SK-N-SH (cell line): ENCODE results near the gene NUTM2F. TPM values are rescaled to one million over a fixed set of nuclear protein-coding genes. Genes with fewer than 3 reads are reported as not detected.
"Not testable (repeated sequence)": the region's sequence is repeated elsewhere in the genome, so short reads cannot be mapped to it uniquely, and the experiment has no call there.

Experiments used
- CTCF ChIA-PET: fragments of 300-600, 350-600 bp; formaldehyde crosslinking; extraction: SDS; loops from one replicate; lab custom pipeline; 2021; lab: Yijun Ruan, JAX
- POLR2A ChIA-PET: fragments of 350-600 bp; sonication (Branson Sonifier 250); formaldehyde crosslinking; extraction: SDS; loops from one replicate; lab custom pipeline; 2020; ENCODE audit warnings: antibody characterized with exemption, inconsistent platforms; lab: Yijun Ruan, JAX
- DNase-seq: peaks from one replicate; pipeline ENCODE4 v3.0.0; 2012
- H2AFZ ChIP-seq: fragments of 200-600 bp; sonication (generic); 2 replicates; pipeline ENCODE4 v1.8.1; 2016; ENCODE audit warnings: antibody characterized with exemption, mild to moderate bottlenecking, low read depth
- H3F3A ChIP-seq: fragments of 200-600 bp; sonication (generic); replicated peaks from 2 replicates; pipeline ENCODE3; 2016; ENCODE audit warnings: antibody characterized with exemption, mild to moderate bottlenecking; ENCODE audit not compliant: insufficient read depth
- H3K27ac ChIP-seq, 2 experiments: fragments of 200-500 bp in 1 of 2; fragments of 200-600 bp in 1 of 2; sonication (Bioruptor generic) in 1 of 2; sonication (generic), shearing (Covaris generic) in 1 of 2; 2 replicates each; pipeline versions ENCODE4 v1.5.1 to v1.6.1; 2014 to 2016; ENCODE audit warnings: low read depth in 2 of 2, inconsistent platforms in 1 of 2, low read length in 1 of 2, mild to moderate bottlenecking in 1 of 2, mixed read lengths in 1 of 2
- H3K27me3 ChIP-seq: fragments of 200-600 bp; sonication (generic), shearing (Covaris generic); 2 replicates; pipeline ENCODE4 v1.6.1; 2016; ENCODE audit warnings: mixed run types; ENCODE audit not compliant: insufficient read depth
- H3K36me3 ChIP-seq, 2 experiments: fragments of 200-500 bp in 1 of 2; fragments of 200-600 bp in 1 of 2; sonication (Bioruptor generic) in 1 of 2; sonication (generic) in 1 of 2; replicated peaks in 1 of 2; 2 replicates each; pipeline versions ENCODE3 to v1.5.1; 2014 to 2016; ENCODE audit warnings: low read length in 1 of 2, mild to moderate bottlenecking in 1 of 2; ENCODE audit not compliant: insufficient read depth in 2 of 2, control insufficient read depth in 1 of 2
- H3K4me1 ChIP-seq, 2 experiments: fragments of 200-500 bp in 1 of 2; fragments of 200-600 bp in 1 of 2; sonication (Bioruptor generic) in 1 of 2; sonication (generic), shearing (Covaris generic) in 1 of 2; 2 replicates each; pipeline versions ENCODE4 v1.5.1 to v1.6.1; 2014 to 2016; ENCODE audit warnings: low read depth in 1 of 2, low read length in 1 of 2, mixed run types in 1 of 2; ENCODE audit not compliant: insufficient read depth in 2 of 2, control insufficient read depth in 1 of 2
- H3K4me2 ChIP-seq: fragments of 200-600 bp; sonication (generic), shearing (Covaris generic); 2 replicates; pipeline ENCODE4 v1.6.1; 2017; ENCODE audit warnings: mixed run types
- H3K4me3 ChIP-seq, 2 experiments: fragments of 200-500 bp in 1 of 2; fragments of 200-600 bp in 1 of 2; sonication (Bioruptor generic) in 1 of 2; sonication (generic), shearing (Covaris generic) in 1 of 2; 2 replicates each; pipeline versions ENCODE4 v1.5.1 to v1.8.1; 2014 to 2016; ENCODE audit warnings: low read depth in 2 of 2, inconsistent platforms in 1 of 2, low read length in 1 of 2, mild to moderate bottlenecking in 1 of 2, mixed read lengths in 1 of 2, moderate library complexity in 1 of 2
- H3K79me2 ChIP-seq: fragments of 200-600 bp; sonication (generic); 2 replicates; pipeline ENCODE4 v1.8.1; 2017; ENCODE audit warnings: mild to moderate bottlenecking; ENCODE audit not compliant: insufficient read depth
- H3K9ac ChIP-seq: fragments of 200-600 bp; sonication (generic); 2 replicates; pipeline ENCODE4 v1.6.1; 2017; ENCODE audit warnings: mixed run types
- H3K9me2 ChIP-seq: fragments of 200-600 bp; sonication (generic); 2 replicates; pipeline ENCODE4 v1.6.1; 2017; ENCODE audit warnings: mixed run types
- H3K9me3 ChIP-seq: fragments of 200-600 bp; sonication (generic); 2 replicates; pipeline ENCODE4 v1.6.1; 2017; ENCODE audit warnings: mixed run types, mild to moderate bottlenecking, moderate library complexity
- H4K20me1 ChIP-seq: fragments of 200-600 bp; sonication (generic); 2 replicates; pipeline ENCODE4 v1.6.1; 2017; ENCODE audit warnings: mild to moderate bottlenecking, mixed run types; ENCODE audit not compliant: insufficient read depth
- CTCF ChIP-seq: fragments of 200-600 bp; sonication (generic); IDR thresholded peaks from 2 replicates; pipeline ENCODE4 v1.6.1; 2017; ENCODE audit warnings: antibody characterized with exemption, mild to moderate bottlenecking, moderate library complexity
- EP300 ChIP-seq, 2 experiments: IDR thresholded peaks; 2 replicates each; pipeline versions ENCODE4 v1.4.0 to v1.6.1; 2012; ENCODE audit warnings: borderline replicate concordance in 1 of 2, low read depth in 1 of 2, low read length in 1 of 2
- FOSL2 ChIP-seq: IDR thresholded peaks from 2 replicates; pipeline ENCODE4 v1.4.0; 2012; ENCODE audit warnings: low read depth, mild to moderate bottlenecking, moderate library complexity, borderline replicate concordance
- FOXJ3 ChIP-seq: sonication (generic); formaldehyde crosslinking; IDR thresholded peaks from 2 replicates; pipeline ENCODE4 v1.5.1; 2020; ENCODE audit warnings: mild to moderate bottlenecking, missing genetic modification reagents
- FOXM1 ChIP-seq: IDR thresholded peaks from 2 replicates; pipeline ENCODE4 v1.4.0; 2012; ENCODE audit warnings: low read depth, mild to moderate bottlenecking
- MEF2A ChIP-seq: IDR thresholded peaks from 2 replicates; pipeline ENCODE4 v1.4.0; 2012; ENCODE audit warnings: low read depth, borderline replicate concordance
- RCOR1 ChIP-seq: fragments of 150-350 bp; IDR thresholded peaks from 2 replicates; pipeline ENCODE4 v1.6.1; 2017; ENCODE audit warnings: antibody characterized with exemption, low read length
- REST ChIP-seq: IDR thresholded peaks from 2 replicates; pipeline ENCODE4 v1.6.1; 2012; ENCODE audit warnings: mild to moderate bottlenecking, low read depth, low read length, moderate library complexity
- RFX5 ChIP-seq: IDR thresholded peaks from 2 replicates; pipeline ENCODE4 v1.6.1; 2012; ENCODE audit warnings: mild to moderate bottlenecking, improper control_type of control experiment, low read length
- SIN3A ChIP-seq: IDR thresholded peaks from 2 replicates; pipeline ENCODE4 v1.6.1; 2012; ENCODE audit warnings: low read depth, mild to moderate bottlenecking, low read length, moderate library complexity, borderline replicate concordance
- SMC3 ChIP-seq: IDR thresholded peaks from 2 replicates; pipeline ENCODE4 v1.6.1; 2012; ENCODE audit warnings: low read depth, low read length, improper control_type of control experiment
- TAF1 ChIP-seq: IDR thresholded peaks from 2 replicates; pipeline ENCODE4 v1.6.1; 2012; ENCODE audit warnings: low read depth, mild to moderate bottlenecking, low read length, moderate library complexity, borderline replicate concordance
- USF2 ChIP-seq: fragments of 150-350 bp; IDR thresholded peaks from 2 replicates; pipeline ENCODE4 v1.6.1; 2017; ENCODE audit warnings: antibody characterized with exemption, low read length, low read depth, borderline replicate concordance
- ZBTB33 ChIP-seq: IDR thresholded peaks from 2 replicates; pipeline ENCODE4 v1.4.0; 2012; ENCODE audit warnings: low read depth, borderline replicate concordance
- WGBS: methylation state at CpG from one replicate; pipeline ENCODE4 v1.1.6; 2017; ENCODE audit warnings: low lambda C conversion rate; 5-methylcytosine and 5-hydroxymethylcytosine counted together
- polyA plus RNA-seq, 3 experiments: library from polyadenylated mRNA; depleted of rRNA; stranded (reverse); fragments of >200 nt; gene quantifications; 2 replicates each; pipeline ENCODE4 v1.2.3, GENCODE V29; 2012

NUTM2F gene
- polyA plus RNA-seq, 1 of the 3 experiments (the other 2 are of a cell fraction) = not detected

- H3K9me3 ChIP-seq, H2AFZ ChIP-seq, H3K27me3 ChIP-seq, H4K20me1 ChIP-seq, H3K27ac ChIP-seq, H3K4me1 ChIP-seq, DNase-seq, H3K4me3 ChIP-seq, H3K9ac ChIP-seq, CTCF ChIA-PET, POLR2A ChIA-PET, H3K4me2 ChIP-seq, H3F3A ChIP-seq, H3K9me2 ChIP-seq: not testable (repeated sequence)
- H3K36me3 ChIP-seq = peaks cover 12 to 25% of the 10 kb centered on the region in 2 experiments
- 91% methylated on average over 4 of the region's 4 CpGs for WGBS
- peaks cover 11% of the 10 kb centered on the region for H3K79me2 ChIP-seq
Measured at GRCh38 chr9:94277029-94277428, 51.4 kb downstream of the NUTM2F start.

GRCh38 chr9:94270009-94270408, 58.4 kb downstream of the NUTM2F start:
- TF ChIP-seq MEF2A = no peak
- TF ChIP-seq FOXJ3 = no peak
- no peak for TF ChIP-seq RFX5
- TF ChIP-seq FOXM1 = no peak
- no peak for TF ChIP-seq EP300 (IDR thresholded peaks at IDR 0.05; ENCODE audit: borderline replicate concordance in 1 of 2, low read depth in 1 of 2, low read length in 1 of 2)
- TF ChIP-seq CTCF = no peak
- no peak for TF ChIP-seq ZBTB33
- TF ChIP-seq SMC3 = no peak
- TF ChIP-seq FOSL2 = no peak
- no peak for TF ChIP-seq USF2
- TF ChIP-seq SIN3A = no peak
- TF ChIP-seq RCOR1 = no peak
- no peak for TF ChIP-seq TAF1
- TF ChIP-seq REST = no peak
- Histone ChIP-seq H3K4me3 (no peak overlapping the region), H3F3A (no peaks in the 10 kb centered on the region), H3K9me3 (peaks cover 7% of the 10 kb centered on the region; the same call in 1 of the 2 replicates), H2AFZ (no peak overlapping the region), H4K20me1 (no peaks in the 10 kb centered on the region), H3K9ac (no peak overlapping the region), H3K4me2 (no peak overlapping the region), H3K36me3 (peaks cover 0 to 6% of the 10 kb centered on the region in 2 experiments), H3K9me2 (no peaks in the 10 kb centered on the region), H3K79me2 (peaks cover 26% of the 10 kb centered on the region), H3K27ac (no peak overlapping the region), H3K27me3 (no peaks in the 10 kb centered on the region), H3K4me1 (no peaks in the 10 kb centered on the region)
- 72% methylated on average over 1 of the region's 1 CpG for WGBS
- POLR2A ChIA-PET = no interaction called here
- CTCF ChIA-PET = no interaction called here
- DNase-seq = no peak
